NCI-H1092 (cell line): ENCODE measurements around the gene ONECUT2.

ENCODE experiments used
- DNase-seq: peaks from one replicate; lab custom pipeline; 2025; lab: John Stamatoyannopoulos, UW

The ONECUT2 gene

GRCh38 chr18:57529151-57529550 lies 94.0 kb downstream of the ONECUT2 start:
- no peak for DNase-seq

DNA sequence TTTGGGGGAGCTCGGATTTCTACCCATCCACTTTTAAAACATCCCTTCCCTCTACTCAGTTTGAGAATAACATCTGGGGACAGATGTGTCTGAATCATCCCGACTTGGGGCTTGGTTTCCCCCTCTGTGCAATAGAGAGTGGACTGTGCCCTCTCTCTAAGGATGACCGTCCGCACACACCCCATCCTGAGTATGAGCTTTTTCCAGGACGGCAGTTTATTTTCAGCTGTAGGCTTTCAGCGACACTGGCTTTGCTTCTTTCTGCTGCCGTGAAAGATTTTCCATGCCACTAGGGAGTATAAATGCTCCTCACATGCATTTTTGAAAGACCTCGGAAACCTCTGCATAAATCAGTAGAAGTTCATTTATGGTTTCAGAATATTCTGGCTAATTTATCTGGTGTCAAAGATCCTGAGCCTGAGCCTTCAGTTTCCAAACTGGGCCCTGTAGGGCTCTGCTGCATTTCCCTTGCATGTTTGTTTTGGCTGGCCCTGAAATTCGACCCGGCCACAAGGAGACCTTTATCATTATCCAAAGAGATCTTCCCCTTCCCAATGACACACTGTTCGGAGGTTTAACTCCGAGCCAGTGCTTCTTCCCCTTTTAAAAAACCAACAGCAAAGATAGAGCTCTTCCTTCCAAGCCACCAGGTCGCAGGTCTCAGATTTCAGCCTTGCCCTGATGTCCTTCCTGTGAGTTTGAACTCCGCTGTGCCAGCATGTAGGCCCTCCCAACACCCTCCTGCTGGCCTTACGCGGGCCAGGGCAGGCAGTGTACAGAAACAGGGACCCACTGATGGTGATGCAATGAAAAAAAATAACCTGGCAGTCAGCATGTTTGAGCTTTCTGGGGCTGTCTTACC lies 98.1 kb downstream of the ONECUT2 start:
- DNase-seq = no peak

GRCh38 chr18:57533868-57534510 lies 98.8 kb downstream of the ONECUT2 start:
- no peak for DNase-seq

- no peak for DNase-seq
Measured at GRCh38 chr18:57534511-57534909, 99.3 kb downstream of the ONECUT2 start.

- no peak for DNase-seq
Measured at GRCh38 chr18:57538614-57539013, 103.4 kb downstream of the ONECUT2 start.

- DNase-seq = no peak
Measured at GRCh38 chr18:57539702-57540101, 104.5 kb downstream of the ONECUT2 start.
